GM18873 (cell line): Measurements from ENCODE around the gene NDFIP2.
"Not testable (repeated sequence)": the region's sequence is repeated elsewhere in the genome, so short reads cannot be mapped to it uniquely, and the experiment has no call there.

Source experiments
- ATAC-seq: cut with Tn5 transposase; IDR thresholded peaks from one replicate; pipeline ENCODE4 v1.9.1; 2021; ENCODE audit warnings: mild to moderate bottlenecking, moderate library complexity, moderate number of reproducible peaks; ENCODE audit not compliant: unreplicated experiment, low FRiP score

NDFIP2 gene

GRCh38 chr13:79530270-79530669 lies 49.3 kb downstream of the NDFIP2 start:
- no peak for ATAC-seq

- no peak for ATAC-seq
These were observed 50.7 kb downstream of the NDFIP2 start for GRCh38 chr13:79531542-79532254.

GRCh38 chr13:79532576-79532975 lies 51.6 kb downstream of the NDFIP2 start:
- ATAC-seq = no peak

- ATAC-seq = no peak
These were observed 52.9 kb downstream of the NDFIP2 start for GRCh38 chr13:79533781-79534400.

- ATAC-seq = no peak
These were observed 53.6 kb downstream of the NDFIP2 start for GRCh38 chr13:79534596-79534995.

GRCh38 chr13:79538757-79539156 lies 57.8 kb downstream of the NDFIP2 start:
- no peak for ATAC-seq

- ATAC-seq = no peak
These were observed 59.5 kb downstream of the NDFIP2 start for GRCh38 chr13:79540504-79540903.

- peak; percentile 65 for ATAC-seq
These were observed 60.6 kb downstream of the NDFIP2 start for GRCh38 chr13:79541426-79542049.

- no peak for ATAC-seq
These were observed 62.9 kb downstream of the NDFIP2 start for GRCh38 chr13:79543883-79544282.

GRCh38 chr13:79547211-79548195 lies 66.5 kb downstream of the NDFIP2 start:
- no peak for ATAC-seq

GRCh38 chr13:79548902-79549301 lies 67.9 kb downstream of the NDFIP2 start:
- no peak for ATAC-seq

- no peak for ATAC-seq
These were observed 68.6 kb downstream of the NDFIP2 start for GRCh38 chr13:79549355-79550106.

GRCh38 chr13:79557666-79558065 lies 76.7 kb downstream of the NDFIP2 start:
- no peak for ATAC-seq

GRCh38 chr13:79560954-79561353 lies 80.0 kb downstream of the NDFIP2 start:
- ATAC-seq = no peak

GRCh38 chr13:79562557-79562956 lies 81.6 kb downstream of the NDFIP2 start:
- ATAC-seq = no peak

GRCh38 chr13:79566118-79566517 lies 85.2 kb downstream of the NDFIP2 start:
- no peak for ATAC-seq

- ATAC-seq = no peak
These were observed 90.2 kb downstream of the NDFIP2 start for GRCh38 chr13:79571147-79571546.

GRCh38 chr13:79573892-79574291 lies 92.9 kb downstream of the NDFIP2 start:
- ATAC-seq = not testable (repeated sequence)

GRCh38 chr13:79581870-79582315 lies 100.9 kb downstream of the NDFIP2 start:
- no peak for ATAC-seq

GRCh38 chr13:79582896-79583295 lies 101.9 kb downstream of the NDFIP2 start:
- no peak for ATAC-seq
